ENCODE measurements around the gene KCNA2.

Gene KCNA2

GRCh38 chr1:110603058-110603457 is 3.1 kb downstream of the KCNA2 start:
- no peak overlapping the region for H3K4me3 ChIP-seq (ENCODE audit: low read length)
- no peak for TF ChIP-seq CTCF (conservative IDR thresholded peaks at IDR 0.05; ENCODE audit: low read depth, low read length)
- DNase-seq (ENCODE audit: low read depth), result no peak

- no peak for TF ChIP-seq CTCF (conservative IDR thresholded peaks at IDR 0.05; ENCODE audit: low read depth, low read length)
- H3K4me3 ChIP-seq (ENCODE audit: low read length), result no peak overlapping the region
- DNase-seq (ENCODE audit: low read depth), result no peak
These were observed 3.7 kb downstream of the KCNA2 start for GRCh38 chr1:110602466-110602865.

- no peak for TF ChIP-seq CTCF (conservative IDR thresholded peaks at IDR 0.05; ENCODE audit: low read depth, low read length)
- DNase-seq (ENCODE audit: low read depth), result no peak
- H3K4me3 ChIP-seq (ENCODE audit: low read length), result no peak overlapping the region
These were observed 4.8 kb downstream of the KCNA2 start for GRCh38 chr1:110601332-110601731.

- H3K4me3 ChIP-seq (ENCODE audit: low read length), result no peak overlapping the region
- TF ChIP-seq CTCF (conservative IDR thresholded peaks at IDR 0.05; ENCODE audit: low read depth, low read length), result no peak
- no peak for DNase-seq (ENCODE audit: low read depth)
These were observed 5.4 kb downstream of the KCNA2 start for GRCh38 chr1:110600716-110601115.

GRCh38 chr1:110597966-110598365 is 8.2 kb downstream of the KCNA2 start:
- no peak for DNase-seq (ENCODE audit: low read depth)
- no peak for TF ChIP-seq CTCF (conservative IDR thresholded peaks at IDR 0.05; ENCODE audit: low read depth, low read length)

GRCh38 chr1:110596312-110596711 is 9.8 kb downstream of the KCNA2 start:
- TF ChIP-seq CTCF (conservative IDR thresholded peaks at IDR 0.05; ENCODE audit: low read depth, low read length), result no peak
- no peak for DNase-seq (ENCODE audit: low read depth)
- H3K4me3 ChIP-seq (ENCODE audit: low read length), result no peak overlapping the region

More at GRCh38 chr1:110597966-110598365, 8.2 kb downstream of the KCNA2 start:
- H3K4me3 ChIP-seq (ENCODE audit: low read length), result no peak overlapping the region

- DNase-seq (ENCODE audit: low read depth), result no peak
- H3K4me3 ChIP-seq (ENCODE audit: low read length), result no peak overlapping the region
- no peak for TF ChIP-seq CTCF (conservative IDR thresholded peaks at IDR 0.05; ENCODE audit: low read depth, low read length)
These were observed 10.8 kb downstream of the KCNA2 start for GRCh38 chr1:110595353-110595710.

Data from retinal pigment epithelial cell (primary cell).